HG03064 (cell line): ENCODE results near the gene METRNL.
A peak's percentile ranks its signal among the peaks of the same experiment; 100 is the strongest.
"Not testable (repeated sequence)": the region's sequence is repeated elsewhere in the genome, so short reads cannot be mapped to it uniquely, and the experiment has no call there.

Experiments used
- ATAC-seq: cut with Tn5 transposase; IDR thresholded peaks from one replicate; pipeline ENCODE4 v1.9.1; 2021; ENCODE audit warnings: low read depth; ENCODE audit not compliant: unreplicated experiment

The METRNL gene, protein sequence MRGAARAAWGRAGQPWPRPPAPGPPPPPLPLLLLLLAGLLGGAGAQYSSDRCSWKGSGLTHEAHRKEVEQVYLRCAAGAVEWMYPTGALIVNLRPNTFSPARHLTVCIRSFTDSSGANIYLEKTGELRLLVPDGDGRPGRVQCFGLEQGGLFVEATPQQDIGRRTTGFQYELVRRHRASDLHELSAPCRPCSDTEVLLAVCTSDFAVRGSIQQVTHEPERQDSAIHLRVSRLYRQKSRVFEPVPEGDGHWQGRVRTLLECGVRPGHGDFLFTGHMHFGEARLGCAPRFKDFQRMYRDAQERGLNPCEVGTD

DNA sequence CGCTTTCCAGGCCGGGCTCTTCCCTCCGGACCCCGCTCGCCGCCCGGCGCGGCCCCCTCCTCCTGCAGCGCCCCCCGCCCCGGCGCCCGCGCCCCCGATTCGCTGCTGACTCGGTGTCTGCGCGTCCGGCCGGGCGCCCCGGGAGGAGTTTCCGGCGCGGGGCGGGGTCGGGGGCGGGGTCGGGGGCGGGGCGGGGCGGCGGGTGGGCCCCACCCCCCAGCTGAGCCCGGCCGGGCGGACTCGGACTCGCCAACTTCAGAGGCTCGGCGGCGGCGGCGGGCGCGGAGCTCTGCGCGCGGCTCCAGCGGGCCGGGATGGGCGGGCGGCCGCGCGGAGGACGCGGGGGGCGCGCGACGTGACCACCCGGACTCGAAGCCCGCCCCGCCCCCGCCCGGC is at the start of gene METRNL:
TSS of gene METRNL (plus strand) at position 258 of the 396 bp plus-strand sequence. CDS start 207 bp downstream, outside the sequence.
- peak; percentile 39 for ATAC-seq

DNA sequence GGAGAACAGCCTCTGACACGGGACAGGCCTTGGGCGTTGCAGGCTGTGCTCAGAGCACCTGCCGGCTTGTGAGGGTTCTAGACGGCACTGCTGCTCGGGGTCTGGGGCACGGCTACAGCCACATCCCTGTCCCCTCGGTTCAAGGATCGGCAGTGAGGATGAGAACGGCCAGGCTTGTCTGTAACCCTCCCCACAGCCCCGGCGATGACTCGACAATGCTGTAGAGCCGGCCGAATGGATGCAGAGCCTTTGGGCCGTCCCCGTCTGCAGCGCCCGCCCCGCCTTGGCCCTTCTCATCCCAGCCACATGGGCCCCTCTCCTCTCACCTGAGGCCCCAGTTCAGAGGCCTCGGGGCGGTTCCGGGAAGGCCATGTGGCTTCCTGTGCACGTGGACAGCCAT is 49.0 kb upstream of the METRNL start:
- ATAC-seq: no peak

DNA sequence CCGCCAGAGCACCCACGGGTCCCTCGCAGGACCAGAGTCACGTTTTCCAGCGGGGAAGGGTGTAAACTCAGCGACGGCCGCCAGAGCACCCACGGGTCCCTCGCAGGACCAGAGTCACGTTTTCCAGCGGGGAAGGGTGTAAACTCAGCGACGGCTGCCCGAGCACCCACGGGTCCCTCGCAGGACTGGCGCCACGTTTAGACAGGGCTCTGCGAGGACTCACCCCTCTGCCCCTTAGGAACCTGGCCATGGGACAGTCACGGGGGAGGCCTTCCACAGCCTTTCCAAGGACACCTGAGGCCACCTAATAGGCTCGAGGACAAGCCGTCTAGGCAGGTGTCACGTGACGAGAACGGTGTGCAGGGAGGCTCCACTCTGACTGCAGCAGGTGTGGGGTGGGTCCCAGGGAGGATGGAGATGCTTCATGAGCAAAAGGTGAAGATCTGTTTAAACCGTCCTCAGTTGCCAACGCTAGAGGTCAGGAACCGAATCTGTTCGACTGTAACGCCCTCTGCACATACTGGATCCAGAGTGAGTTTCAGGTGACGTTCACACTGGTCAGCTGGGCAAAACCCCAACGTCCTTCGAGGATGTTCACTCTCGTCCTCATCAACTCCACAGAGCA is 48.0 kb upstream of the METRNL start:
- no peak for ATAC-seq

DNA sequence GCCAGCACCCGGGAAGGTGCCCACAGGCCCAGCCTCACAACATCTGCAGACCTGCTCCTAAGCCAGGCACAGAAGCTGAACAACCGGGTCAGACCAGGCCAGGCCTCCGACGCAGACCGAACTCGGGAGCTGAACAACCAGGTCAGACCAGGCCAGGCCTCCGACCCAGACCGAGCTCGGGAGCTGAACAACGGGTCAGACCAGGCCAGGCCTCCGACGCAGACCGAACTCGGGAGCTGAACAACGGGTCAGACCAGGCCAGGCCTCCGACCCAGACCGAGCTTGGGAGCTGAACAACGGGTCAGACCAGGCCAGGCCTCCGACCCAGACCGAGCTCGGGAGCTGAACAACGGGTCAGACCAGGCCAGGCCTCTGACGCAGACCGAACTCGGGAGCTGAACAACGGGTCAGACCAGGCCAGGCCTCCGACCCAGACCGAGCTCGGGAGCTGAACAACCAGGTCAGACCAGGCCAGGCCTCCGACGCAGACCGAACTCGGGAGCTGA is 47.4 kb upstream of the METRNL start:
- ATAC-seq: not testable (repeated sequence)

DNA sequence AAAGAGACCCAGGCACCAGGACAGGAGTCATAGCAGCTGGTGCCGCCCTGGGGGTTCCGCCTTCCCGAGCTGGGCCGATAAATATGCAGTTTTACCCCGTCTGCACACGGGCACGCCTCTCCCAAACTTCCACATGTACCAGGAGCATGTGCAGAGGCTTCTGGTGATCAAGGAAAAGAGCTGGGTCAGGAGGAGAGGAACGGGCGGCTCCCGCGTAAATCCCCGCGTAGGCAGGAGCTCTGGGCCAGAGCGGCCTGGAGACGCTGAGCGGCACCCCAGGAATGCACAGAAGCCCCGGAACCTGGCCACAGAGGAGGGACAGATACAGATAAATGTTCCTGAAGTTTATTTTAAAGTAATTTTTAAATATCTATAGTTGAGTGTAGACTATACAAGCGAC is 46.6 kb upstream of the METRNL start:
- ATAC-seq: no peak

DNA sequence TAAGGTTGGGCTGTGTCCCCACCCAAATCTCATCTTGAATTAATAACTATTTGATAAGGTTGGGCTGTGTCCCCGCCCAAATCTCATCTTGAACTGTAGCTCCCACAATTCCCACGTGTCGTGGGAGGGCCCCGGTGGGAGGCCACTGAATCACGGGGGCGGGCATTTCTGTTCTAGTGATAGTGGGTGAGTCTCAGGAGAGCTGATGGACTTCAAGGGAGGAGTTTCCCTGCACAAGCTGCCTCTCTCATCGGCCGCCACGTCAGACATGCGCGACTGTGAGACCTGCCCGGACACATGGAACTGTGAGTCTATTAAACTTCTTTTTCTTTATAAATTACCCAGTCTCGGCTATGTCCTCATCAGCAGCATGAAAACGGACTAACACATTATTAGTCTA is 44.9 kb upstream of the METRNL start:
- no peak for ATAC-seq

DNA sequence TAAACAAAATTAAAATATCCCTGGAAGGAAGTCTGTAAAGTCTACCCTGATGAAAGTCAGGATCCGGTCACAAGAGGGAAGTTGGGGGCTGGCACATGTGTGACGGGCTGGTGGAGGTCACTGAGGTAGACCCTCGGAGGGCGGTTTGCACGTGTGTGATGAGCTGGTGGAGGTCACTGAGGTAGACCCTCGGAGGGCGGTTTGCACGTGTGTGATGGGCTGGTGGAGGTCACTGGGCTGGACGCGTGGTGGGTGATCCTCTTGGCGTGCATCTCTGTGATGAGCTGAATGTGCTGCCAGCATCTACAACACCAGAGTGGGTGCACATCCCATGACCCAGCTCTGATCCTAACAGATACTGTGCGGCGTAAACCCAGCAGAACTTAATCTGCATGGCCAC is 43.7 kb upstream of the METRNL start:
- ATAC-seq: no peak

DNA sequence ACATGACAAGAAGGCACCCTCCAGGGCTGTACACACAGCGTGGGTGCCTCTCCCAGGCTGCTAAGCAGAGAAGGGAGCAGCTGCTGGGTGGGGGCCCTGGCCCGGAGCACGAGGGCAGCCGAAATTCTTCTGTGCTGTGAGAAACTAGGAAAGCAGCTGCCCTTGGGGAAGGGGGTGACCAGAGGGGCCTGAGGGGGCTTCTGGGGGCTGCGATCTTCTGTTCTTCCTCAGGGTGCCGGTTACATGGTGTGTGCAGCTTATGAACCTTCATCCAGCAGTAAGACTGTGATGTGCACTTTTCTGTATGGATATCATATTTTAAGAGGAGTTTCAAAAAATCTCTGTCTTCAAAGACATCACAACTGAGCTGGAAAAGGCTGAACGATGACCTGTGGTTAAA is 43.2 kb upstream of the METRNL start:
- no peak for ATAC-seq

DNA sequence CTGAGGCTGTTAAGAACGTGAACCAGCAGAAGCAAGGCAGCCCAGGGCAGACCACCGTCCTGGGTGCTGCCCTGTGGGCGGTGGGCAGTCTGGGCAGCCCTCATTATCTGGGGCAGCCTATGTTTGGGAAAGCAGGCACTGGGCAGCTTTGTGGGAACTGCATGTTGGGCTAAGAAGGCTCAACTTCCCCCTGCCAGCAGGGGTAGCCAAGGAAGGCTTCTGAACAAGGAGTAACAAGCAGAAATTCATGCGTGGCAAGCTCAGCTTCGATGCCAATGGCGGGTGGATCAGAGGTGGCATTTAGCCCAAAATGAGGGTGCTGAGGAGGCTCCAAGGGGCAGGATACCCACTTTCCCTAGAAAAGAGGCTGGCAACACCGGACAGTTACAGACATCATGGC is 42.7 kb upstream of the METRNL start:
- ATAC-seq: no peak

DNA sequence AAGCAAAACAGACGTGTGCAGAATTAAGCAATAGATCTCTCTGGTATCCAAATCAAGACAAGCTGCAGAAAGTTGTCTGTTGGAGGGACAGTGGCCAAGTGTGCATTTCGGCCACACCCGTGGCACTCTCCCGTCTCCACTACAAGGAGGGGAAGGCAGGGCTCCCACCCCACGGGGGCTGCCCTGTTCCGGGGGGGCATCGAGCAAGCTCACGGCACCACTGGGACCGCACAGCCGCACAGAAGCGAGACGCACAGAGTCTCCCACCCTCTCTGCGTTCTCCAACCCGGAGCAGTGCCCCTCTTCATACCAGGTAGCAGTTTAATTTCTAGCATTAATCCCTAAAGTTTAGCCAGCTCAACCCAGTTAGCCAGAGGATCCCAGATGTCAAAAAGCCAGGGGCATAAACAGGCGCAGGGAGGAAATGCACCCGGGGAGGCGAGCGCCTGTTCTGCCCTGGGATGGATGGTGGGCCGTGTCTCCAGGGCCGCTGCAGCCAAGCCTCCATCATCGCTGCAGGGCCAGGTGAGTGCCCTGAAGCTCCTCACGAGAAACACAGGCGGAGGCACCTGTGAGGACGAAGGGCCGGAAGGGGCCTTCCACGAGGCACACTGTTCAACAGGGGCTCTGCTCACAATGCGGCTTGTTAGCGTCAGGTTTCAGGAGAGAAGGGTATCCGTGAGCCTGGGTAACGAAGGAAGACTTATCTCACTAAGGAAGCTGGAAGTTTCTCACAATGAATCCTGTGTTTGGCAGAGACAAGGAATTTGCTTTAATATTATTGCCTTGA is 42.1 kb upstream of the METRNL start:
- ATAC-seq: no peak

DNA sequence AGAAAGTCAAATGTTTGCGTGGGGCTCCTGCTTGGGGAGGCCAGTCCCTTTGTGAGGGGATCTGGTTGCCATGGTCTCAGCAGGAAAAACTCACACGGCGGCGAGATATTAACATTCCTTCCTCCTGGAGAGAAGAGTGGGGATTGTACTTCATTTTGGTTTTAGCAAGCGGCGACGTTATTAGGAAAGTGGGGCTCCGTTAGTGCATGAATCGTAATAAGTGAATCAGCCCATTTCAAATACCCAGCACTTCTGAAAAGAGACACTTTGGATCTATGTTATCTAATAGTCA is 41.6 kb upstream of the METRNL start:
- no peak for ATAC-seq

DNA sequence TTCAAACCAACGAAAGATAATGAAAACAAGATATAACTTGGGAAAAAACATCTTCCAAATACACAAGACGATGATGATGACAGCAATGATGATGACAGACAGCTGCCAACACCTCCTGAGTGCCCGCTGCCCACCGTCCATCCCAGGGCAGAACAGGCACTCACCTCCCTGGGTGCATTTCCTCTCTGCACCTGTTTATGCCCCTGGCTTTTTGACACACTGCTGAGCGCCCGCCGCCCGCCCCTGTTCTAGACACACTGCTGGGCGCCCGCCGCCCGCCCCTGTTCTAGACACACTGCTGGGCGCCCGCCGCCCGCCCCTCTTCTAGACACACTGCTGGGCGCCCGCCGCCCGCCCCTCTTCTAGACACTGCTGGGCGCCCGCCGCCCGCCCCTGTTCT is 40.4 kb upstream of the METRNL start:
- ATAC-seq: not testable (repeated sequence)

DNA sequence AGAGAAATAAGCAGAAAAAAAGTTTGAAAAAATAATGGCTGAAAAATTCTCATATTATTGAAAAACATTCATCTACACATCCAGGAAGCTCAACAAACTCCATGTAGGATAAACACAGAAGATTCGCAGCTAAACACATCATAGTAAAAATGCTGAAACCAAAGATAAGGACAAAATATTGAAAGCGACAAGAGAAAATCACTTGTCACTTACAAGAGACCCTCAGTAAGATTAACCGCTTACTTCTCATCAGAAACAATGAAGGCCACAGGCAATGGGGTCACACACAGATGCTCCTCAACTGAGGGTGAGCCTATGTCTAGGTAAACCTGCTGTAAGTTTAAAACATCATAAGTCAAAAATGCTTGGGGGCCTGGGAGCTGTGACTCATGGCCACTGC is 38.1 kb upstream of the METRNL start:
- ATAC-seq: no peak

DNA sequence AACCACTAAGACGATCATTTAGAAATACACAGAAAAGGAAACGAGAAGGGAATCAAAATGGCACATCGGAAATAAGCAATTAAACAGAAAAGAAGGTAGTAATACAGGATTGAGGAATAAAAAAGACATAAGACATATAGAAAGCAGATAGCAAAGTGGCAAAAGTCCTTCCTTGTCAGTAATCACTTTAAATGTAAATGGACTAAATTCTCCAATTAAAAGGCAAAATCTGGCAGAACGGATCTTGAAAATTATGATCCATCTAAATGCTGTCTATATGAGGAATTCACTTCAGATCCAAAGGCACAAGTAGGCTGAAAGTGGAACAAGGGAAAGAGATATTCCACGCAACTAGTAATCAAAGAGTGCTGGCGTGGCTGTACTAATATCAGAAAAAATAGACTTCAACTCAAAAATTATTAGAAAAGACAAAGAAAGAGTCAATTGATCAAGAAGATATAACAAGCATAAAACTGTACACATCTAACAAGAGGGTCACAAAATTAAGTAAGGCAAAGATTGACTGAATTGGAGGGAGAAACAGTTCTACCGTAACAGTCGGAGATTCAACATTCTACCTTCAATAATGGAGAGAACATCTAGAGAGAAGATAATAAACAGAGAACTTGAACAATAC is 36.8 kb upstream of the METRNL start:
- no peak for ATAC-seq

DNA sequence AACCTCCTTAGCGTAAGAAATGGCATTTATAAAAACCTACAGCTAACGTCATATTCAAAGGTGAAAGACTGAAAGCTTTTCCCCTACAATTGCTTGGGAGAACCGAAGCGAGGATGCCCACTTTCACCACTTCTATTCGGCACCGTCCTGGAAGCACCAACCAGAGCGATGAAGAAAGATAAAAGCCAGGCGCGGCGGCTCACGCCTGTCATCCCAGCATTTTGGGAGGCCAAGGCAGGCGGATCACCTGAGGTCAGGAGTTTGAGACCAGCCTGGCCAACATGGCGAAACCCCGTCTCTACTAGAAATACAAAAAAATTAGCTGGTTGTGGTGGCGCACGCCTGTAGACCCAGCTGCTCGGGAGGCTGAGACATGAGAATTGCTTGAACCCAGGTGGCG is 34.9 kb upstream of the METRNL start:
- not testable (repeated sequence) for ATAC-seq

DNA sequence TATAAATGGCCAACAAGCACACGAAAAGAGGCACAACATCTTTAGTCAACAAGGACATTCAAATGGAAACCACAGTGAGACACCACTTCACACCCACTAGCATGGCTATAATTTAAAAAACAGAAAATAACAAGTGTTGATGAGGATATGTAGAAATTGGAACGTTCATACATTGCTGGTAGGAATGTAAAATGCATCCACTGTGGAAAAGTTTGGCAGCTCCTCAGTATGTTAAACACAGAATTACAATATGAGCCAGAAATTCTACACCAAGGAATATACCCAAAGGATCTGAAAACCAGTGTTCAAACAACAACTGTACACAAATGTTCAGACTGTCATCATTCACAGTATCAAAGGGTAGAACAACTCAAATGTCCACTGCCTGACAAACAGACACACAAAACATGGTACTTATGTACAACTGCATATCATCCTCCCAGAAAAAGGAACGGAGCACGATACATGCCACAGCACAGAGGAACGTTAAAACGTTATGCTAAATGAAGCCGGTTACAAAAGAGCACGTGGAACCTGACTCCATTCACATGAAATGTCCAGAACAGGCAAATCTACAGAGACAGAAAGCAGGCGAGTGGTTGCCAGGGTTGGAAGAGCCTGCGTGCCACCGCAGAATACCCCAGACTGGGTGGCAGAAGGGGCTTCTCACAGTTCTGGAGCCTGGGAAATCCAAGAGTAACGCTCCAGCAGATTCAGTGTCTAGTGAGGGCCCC is 32.8 kb upstream of the METRNL start:
- no peak for ATAC-seq

DNA sequence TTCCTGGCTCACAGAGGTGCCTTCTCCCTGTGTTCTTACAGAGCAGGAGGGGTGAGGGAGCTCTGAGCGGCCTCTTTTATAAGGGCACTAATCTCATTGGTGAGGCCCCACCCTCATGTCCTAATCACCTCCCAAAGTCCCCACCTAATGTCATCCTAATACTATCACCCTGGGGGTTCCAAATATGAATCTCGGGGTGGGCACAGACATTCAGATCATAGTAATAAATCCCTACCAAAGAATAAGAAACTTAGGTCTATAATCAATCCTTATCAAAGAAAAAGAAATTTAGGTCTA is 32.3 kb upstream of the METRNL start:
- no peak for ATAC-seq

DNA sequence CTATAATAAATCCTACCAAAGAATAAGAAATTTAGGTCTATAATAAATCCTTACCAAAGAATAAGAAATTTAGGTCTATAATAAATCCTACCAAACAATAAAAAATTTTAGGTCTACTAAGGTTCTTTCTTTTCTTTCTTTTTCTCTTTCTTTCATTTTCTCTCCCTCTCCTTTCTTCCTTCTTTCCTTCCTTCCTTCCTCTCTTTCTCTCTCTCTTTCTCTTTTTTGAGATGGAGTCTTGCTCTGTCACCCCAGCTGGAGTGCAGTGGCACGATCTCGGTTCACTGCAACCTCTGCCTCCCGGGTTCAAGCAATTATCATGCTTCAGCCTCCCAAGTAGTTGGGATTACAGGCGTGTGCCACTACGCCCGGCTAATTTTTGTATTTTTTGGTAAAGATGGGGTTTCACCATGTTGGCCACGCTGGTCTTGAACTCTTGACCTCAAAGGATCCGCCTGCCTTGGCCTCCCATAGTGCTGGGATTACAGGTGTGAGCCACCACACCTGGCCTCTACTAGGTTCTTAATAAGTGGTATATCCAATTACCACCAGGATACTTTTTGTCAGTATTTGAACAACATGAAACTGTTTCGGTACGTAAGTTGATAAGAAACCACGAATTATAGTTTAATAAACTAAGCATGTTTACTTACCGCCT is 31.5 kb upstream of the METRNL start:
- not testable (repeated sequence) for ATAC-seq

DNA sequence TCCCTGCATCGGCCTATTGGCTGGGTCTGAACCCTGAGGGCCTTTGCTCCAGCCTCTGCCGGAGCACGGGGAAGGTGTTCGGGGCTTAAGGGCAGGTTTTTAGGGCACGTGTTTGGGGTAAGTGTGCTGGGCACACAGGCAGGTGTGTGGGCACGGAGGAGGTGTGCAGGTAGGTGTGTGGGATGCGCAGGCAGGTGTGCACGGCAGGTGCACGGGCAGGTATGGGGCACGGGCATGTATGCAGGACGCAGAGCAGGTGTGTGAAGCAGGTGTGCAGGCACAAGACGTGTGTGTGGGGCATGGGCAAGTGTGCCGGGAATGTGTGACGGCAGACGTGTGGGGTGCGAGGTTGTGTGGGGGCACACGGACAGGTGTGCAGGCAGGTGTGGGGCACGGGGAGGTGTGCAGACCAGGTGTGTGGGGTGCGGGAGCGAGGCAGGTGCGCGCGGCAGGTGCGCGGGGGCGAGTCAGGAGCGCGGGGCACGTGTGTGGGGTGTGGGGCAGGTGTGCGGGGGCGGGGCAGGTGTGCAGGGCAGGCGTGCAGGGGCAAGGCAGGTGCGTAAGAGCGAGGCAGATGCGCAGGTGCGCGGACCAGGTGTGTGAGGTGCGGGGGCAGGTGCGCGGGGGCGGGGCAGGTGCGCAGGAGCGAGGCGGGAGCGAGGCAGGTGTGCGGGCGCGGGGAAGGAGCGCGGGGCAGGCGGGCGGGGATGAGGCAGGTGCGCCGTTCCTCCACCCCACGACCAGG is 28.6 kb upstream of the METRNL start:
- no peak for ATAC-seq
